Measurements from ENCODE around the gene AQP9.

- no peak for TF ChIP-seq EZH2 (optimal IDR thresholded peaks at IDR 0.05; ENCODE audit: low read depth, low read length)
- no peak for TF ChIP-seq CTCF (IDR thresholded peaks at IDR 0.05; ENCODE audit: low read length)
Observed at GRCh38 chr15:58190419-58190818, 52.2 kb downstream of the AQP9 start.
